ENCODE measurements around the gene OR4B1.
"Not testable (repeated sequence)": the region's sequence is repeated elsewhere in the genome, so short reads cannot be mapped to it uniquely, and the experiment has no call there.

Gene OR4B1, protein sequence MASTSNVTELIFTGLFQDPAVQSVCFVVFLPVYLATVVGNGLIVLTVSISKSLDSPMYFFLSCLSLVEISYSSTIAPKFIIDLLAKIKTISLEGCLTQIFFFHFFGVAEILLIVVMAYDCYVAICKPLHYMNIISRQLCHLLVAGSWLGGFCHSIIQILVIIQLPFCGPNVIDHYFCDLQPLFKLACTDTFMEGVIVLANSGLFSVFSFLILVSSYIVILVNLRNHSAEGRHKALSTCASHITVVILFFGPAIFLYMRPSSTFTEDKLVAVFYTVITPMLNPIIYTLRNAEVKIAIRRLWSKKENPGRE

DNA sequence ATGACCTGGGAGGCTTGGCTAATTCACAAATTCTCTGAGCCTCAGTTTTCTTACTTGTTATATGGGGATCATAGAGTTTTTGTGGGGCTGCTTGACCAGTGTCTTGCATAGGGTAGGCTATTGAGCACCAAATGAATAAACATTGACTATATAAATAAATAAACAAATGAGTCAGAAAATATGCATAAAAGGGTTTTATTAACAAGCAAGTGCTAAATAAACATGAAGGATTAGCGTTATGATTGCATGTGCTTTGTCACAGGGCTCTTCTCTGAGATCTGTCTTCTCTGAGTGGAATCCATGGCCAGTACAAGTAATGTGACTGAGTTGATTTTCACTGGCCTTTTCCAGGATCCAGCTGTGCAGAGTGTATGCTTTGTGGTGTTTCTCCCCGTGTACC, at the start of gene OR4B1:
Gene OR4B1 (plus strand): TSS at position 301 of the 400 bp plus-strand sequence. CDS start 0 bp downstream, at position 301.
- no peak for DNase-seq (ENCODE audit: low read depth)

DNA sequence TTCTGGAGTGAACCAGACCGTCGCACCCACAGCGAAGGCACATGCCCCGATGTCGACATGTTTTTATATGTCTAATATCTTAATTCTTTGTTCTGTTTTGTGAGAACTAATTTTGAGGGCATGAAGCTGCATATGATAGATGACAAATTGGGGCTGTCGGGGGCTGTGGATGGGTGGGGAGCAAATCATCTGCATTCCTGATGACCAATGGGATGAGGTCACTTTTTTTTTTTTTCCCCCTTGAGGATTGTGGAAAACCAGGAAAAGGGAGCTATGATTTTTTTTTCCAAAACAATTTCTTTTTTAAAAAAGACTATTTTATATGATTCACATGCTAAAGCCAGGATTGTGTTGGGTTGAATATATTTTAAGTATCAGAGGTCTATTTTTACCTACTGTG, 49.2 kb upstream of the OR4B1 start:
- DNase-seq (ENCODE audit: low read depth): peak; percentile 54

DNA sequence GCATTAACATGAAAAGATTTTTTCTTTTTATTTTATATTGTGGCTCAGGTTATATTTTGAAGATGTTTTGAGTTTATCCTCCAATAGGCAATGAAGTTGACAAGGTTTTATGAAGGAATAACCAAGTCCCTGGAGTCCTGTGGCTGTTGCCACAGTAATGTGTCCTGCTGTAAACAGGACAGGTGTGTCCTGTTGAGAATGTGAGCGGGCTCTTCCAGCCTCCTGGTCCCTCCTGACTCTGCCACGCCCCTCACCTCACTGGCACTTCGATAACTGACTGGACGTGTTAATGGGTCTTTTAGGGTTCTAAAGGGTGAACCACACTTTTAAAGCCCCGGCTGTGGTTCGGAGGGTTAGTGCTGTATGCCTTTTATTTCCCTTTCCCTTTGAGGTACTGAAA, 47.8 kb upstream of the OR4B1 start:
- no peak for DNase-seq (ENCODE audit: low read depth)

DNA sequence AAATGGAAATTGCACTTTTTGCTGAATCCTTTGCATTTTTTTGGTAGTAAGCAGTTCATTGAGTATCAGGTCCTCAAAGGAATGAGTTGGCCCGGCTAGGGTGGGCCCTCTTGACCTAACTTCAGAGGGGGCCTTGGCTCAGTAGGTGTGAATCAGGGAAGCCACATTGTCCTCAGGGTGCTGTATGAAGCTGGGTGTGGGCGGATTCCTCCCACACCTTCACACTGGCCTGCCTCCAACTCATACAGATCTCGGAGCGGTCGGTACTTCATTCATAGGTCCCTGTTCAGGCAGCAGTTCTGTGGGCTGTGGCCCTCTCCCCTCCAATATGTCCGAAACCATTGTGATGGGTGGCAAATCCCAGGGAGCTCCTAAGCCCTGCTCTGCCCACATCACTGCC, 47.4 kb upstream of the OR4B1 start:
- no peak for DNase-seq (ENCODE audit: low read depth)

DNA sequence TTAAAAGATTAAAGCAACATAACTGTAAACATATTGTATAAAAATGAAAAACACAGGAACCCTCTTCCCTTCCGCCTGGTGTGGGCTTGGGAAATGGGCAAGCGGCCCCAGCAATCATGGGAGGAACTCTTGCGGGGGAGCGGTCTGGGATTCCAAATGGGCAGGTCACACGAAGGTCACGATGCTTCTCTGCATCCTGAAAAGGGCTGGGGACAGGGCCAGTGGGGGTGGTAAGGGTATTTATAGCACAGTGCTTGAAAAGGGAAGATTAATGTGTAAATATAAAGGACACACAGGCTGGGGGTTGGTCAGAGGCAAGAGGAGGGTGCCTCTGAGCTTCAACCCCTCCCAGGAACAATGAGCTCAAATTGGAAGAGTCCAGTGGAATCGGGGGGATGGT, 46.9 kb upstream of the OR4B1 start:
- no peak for DNase-seq (ENCODE audit: low read depth)

DNA sequence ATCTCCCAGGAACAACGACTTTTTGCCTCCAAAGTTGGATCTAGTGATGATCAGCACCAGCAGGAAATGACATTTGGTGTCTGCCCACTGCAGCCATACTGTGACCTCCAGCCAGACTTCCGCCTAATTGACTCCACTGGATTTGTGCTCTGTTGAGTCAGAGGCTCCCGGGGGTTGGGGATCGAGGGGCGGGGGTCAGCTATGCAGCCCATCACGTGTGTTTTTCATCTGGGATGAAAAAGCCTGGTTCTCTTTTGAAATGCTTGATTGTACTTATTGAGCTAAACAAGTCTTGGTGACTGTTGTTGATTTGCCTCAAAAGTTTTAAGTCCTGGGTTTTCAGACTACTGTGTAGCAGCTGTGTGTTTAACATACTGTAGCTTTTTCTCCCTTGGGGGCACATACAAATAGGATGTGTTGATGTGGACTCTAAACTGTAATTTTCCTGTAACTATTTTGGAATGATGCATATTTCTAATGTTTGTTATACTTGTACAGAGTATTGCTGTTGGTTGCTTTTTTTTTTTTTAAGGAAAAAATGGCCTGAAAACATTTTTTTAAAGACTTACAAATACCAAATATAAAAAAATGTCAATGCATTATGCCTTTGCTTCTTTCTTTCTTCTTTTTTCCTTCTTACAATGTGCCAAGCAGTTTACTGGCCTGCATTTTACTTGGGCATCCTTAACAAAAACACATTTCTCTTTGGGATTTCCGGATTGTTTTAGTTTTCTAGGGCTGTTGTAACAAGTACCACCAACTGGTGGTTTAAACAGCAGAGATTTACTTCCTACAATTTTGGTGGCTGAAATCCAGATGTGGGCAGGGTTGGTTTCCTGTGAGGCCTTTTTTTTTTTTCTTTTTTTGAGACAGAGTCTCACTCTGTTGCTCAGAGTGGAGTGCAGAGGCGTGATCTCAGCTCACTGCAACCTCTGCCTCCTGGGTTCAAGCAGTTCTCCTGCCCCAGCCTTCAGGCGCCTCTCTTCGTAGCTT, 46.1 kb upstream of the OR4B1 start:
- DNase-seq (ENCODE audit: low read depth): peak; percentile 32

DNA sequence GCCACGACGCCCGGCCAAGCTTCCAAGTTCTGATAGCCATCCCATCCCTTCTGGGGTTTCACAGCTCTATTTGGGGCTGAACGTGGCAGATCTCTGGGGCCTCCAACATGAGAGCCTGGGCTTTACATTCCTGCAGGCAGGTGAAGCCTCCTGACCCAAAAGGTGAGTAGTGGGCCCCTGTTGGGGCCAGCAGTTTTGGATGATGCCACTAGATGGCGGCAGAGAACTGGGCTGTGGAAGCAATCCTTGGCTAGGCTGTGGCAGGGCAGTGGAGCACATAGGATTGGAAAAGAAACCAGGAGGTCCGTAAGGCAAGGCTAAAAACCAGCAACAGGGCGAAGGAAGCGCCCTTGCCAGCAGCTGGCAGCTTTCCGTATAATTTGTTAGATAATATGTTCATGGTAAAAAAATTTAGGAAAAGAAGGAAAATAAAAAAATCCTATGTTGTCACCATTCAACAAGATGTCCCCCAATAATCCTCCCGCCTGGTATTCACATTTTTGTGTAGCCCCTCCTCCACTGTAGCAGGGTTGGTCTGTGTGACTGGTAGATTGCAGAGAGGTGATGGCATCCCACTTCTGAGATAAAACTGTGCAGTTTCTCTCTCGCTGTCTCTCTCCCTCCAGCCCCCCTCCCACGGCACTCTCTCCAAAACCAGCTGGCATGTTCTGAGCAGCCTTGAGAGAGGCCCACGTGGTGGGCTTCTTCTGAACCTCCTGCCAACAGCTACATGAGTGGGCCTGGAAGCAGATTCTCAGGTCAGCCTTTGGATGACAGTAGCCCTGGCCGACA, 43.6 kb upstream of the OR4B1 start:
- DNase-seq (ENCODE audit: low read depth): peak; percentile 64

DNA sequence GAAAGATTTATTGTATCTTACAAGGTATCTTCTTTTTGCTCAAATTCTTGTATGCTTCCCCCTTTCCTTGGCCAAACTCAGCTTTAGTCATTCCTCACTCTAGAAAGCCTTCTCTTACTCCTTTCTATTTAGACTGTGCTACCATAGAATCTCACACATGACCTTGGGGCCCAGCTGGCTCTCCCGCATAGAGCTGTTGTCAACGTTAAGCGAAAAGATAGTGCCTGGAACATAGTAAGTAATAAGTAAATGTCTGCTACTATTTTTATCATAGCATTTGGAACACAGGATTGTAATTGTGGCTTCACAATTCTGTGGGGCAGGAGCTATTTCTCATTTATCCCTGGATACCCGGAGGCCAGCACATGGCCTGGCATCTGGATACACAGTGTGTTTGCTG, 38.9 kb upstream of the OR4B1 start:
- no peak for DNase-seq (ENCODE audit: low read depth)

- no peak for DNase-seq (ENCODE audit: low read depth)
Measured at GRCh38 chr11:48180627-48181026, 36.0 kb upstream of the OR4B1 start.

DNA sequence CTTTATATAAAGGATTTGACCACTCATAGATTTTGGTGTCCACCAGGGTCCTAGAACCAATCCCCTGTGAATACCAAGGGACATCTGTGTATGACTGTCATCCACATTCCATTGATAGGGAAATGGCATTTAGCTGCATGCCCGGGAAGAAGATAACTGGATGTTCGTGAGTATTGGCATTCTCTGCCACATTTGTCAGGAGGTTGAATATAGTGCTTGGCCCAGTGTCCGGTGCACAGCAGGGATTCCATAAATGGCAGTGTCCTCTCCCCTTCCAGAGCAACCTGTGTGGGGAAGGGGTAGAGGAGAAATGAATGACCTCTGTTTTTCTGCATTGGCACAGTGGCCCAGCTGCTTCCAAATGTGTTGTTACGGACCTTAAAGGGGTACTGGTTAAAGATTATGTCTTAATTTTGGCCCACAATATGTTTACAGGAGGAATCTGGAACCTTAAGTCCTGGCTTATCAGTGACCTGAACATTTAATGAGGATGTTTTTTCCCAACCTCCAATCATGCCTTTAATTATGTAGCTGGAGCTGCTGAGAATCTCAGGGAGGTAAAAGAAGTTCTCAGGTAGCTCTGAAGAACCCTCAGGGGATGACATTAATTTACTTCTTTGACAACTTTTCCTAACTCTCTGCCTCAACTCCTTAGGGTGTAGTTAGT, 33.6 kb upstream of the OR4B1 start:
- no peak for DNase-seq (ENCODE audit: low read depth)

DNA sequence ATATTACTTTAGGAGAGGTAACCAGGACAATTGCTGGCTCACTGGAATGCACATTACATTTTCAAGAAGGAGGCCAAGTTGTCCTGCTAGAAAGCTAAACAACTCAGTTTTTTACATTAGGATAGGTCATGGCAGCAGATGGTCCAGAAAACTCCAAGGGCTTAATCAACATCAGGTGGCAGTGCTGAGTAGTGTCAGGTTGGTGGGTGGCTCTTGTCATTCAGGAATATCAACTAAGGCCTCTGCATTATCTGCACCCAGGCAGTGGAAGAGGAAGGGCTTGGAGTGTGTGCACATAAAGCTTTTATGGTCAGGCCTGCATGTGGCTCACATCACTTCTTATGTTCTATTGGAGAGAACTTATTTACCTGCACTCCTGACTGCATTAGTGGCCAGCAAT, 32.2 kb upstream of the OR4B1 start:
- no peak for DNase-seq (ENCODE audit: low read depth)

DNA sequence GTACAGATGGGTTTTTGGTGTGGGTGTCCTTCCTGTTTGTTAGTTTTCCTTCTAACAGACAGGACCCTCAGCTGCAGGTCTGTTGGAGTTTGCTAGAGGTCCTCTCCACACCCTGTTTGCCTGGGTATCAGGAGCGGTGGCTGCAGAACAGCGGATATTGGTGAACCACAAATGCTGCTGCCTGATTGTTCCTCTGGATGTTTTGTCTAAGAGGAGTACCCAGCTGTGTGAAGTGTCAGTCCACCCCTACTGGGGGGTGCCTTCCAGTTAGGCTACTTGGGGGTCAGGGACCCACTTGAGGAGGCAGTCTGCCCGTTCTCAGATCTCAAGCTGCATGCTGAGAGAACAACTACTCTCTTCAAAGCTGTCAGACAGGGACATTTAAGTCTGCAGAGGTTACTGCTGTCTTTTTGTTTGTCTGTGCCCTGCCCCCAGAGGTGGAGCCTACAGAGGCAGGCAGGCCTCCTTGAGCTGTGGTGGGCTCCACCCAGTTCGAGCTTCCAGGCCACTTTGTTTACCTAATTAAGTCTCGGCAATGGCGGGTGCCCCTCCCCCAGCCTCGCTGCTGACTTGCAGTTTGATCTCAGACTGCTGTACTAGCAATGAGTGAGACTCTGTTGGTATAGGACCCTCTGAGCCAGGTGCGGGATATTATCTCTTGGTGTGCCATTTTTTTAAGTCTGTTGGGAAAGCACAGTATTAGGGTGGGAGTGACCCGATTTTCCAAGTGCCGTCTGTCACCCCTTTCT, 25.5 kb upstream of the OR4B1 start:
- DNase-seq (ENCODE audit: low read depth): not testable (repeated sequence)

- peak; percentile 84 for DNase-seq (ENCODE audit: low read depth)
Measured at GRCh38 chr11:48193876-48194275, 22.7 kb upstream of the OR4B1 start.

DNA sequence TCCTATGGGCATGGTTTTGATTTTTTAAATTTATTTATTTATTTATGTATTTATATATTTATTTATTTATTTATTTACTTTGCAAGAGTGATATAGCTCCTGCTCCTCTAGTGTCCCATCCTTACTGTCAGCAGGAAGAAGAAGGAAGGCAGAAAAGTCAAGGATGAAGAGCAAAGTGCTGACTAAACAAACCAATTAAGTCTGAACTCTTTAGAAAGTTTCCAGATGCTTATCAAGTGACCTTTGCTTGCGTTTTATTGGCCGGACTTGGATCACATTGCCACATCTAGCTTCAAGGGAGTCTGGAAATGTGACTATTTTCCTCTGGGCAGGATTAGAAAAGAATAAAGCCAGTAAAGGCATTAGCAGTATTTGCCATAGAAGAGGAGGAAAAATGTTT, 8.7 kb upstream of the OR4B1 start:
- no peak for DNase-seq (ENCODE audit: low read depth)

DNA sequence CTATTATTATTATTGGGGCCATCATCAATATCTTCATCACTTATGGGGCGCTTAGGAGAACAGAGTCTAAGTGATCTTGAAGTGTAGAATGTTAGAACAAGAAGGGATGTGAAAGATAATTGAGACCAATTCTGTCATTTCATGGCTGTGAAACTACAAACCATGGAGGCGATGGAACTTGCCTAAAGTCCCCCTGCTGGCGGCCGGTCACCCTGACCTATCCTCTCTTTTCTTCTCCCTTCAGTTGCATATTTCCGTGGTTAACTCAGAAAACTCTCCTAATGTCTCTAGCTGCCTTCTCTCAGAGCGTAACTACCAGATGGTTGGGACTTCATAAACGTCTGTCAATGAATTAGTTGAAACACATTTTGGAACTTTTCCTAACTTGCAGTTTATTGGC, 6.6 kb upstream of the OR4B1 start:
- peak; percentile 50 for DNase-seq (ENCODE audit: low read depth)

- no peak for DNase-seq (ENCODE audit: low read depth)
Measured at GRCh38 chr11:48228761-48229160, 12.2 kb downstream of the OR4B1 start.

DNA sequence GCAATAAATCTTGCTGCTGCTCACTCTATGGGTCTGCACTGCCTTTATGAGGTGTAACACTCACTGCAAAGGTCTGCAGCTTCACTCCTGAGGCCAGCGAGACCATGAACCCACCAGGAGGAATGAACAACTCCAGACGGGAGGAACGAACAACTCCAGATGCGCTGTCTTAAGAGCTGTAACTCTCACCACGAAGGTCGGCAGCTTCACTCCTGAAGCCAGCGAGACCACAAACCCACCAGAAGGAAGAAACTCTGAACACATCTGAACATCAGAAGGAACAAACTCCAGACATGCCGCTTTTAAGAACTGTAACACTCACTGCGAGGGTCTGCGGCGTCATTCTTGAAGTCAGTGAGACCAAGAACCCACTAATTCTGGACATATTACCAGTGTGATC, 13.4 kb downstream of the OR4B1 start:
- not testable (repeated sequence) for DNase-seq (ENCODE audit: low read depth)

- DNase-seq (ENCODE audit: low read depth): no peak
Measured at GRCh38 chr11:48237727-48238126, 21.1 kb downstream of the OR4B1 start.

DNA sequence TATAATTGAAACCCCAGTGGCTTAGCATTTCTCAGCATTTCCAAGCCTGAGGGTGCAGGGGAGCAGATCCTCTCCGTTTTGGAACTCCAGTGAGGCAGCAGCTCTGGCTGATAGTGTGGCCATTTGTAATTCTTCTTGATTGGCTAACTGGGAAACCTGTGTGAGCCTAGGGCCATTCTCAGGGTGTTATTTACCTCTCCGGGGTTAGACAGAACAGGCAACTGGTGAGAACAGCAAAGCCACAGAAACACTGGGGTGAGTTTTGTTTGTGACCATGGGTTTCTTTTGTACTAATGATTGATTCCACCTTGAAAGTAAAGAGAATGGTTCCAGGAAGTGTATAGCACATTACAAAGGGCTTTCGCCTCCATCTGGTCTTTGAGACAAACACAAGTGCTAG, 25.9 kb downstream of the OR4B1 start:
- no peak for DNase-seq (ENCODE audit: low read depth)

GRCh38 chr11:48244804-48245203, 28.2 kb downstream of the OR4B1 start, which contains the start of gene OR4X2:
Gene OR4X2 (plus strand): TSS chr11:48245104. CDS start chr11:48245104, 0 bp downstream.
- DNase-seq (ENCODE audit: low read depth): no peak

- no peak for DNase-seq (ENCODE audit: low read depth)
Measured at GRCh38 chr11:48248902-48249301, 32.3 kb downstream of the OR4B1 start.

All from ELR (cell line).